Neural progenitor cell (in vitro differentiated cells): ENCODE measurements around the gene ACBD6.

Experiments used
- CTCF ChIP-seq: fragments of 200-600 bp; sonication (generic); IDR thresholded peaks from 2 replicates; pipeline ENCODE4 v1.5.1; 2017; ENCODE audit warnings: antibody characterized with exemption, mild to moderate bottlenecking
- EZH2 ChIP-seq: fragments of 200-600 bp; sonication (generic); IDR thresholded peaks from 2 replicates; pipeline ENCODE4 v1.6.1; 2017; ENCODE audit warnings: antibody characterized with exemption, mild to moderate bottlenecking, moderate library complexity
- EZH2phosphoT487 ChIP-seq: fragments of 200-600 bp; sonication (generic); IDR thresholded peaks from 2 replicates; pipeline ENCODE4 v1.6.1; 2017; ENCODE audit warnings: antibody characterized with exemption

GRCh38 chr1:180524915-180525714, 22.7 kb upstream of the ACBD6 start:
- TF ChIP-seq CTCF (no peak), EZH2phosphoT487 (no peak), EZH2 (no peak)
